HUDEP-2 (cell line): Measurements from ENCODE around the gene CNN2.
A peak's percentile ranks its signal among the peaks of the same experiment; 100 is the strongest.

Experiments
- DNase-seq, 76 experiments: peaks; one replicate each; lab custom pipeline; 2025; ENCODE audit not compliant: unreplicated experiment in 76 of 76; lab: John Stamatoyannopoulos, UW

The CNN2 gene

DNA sequence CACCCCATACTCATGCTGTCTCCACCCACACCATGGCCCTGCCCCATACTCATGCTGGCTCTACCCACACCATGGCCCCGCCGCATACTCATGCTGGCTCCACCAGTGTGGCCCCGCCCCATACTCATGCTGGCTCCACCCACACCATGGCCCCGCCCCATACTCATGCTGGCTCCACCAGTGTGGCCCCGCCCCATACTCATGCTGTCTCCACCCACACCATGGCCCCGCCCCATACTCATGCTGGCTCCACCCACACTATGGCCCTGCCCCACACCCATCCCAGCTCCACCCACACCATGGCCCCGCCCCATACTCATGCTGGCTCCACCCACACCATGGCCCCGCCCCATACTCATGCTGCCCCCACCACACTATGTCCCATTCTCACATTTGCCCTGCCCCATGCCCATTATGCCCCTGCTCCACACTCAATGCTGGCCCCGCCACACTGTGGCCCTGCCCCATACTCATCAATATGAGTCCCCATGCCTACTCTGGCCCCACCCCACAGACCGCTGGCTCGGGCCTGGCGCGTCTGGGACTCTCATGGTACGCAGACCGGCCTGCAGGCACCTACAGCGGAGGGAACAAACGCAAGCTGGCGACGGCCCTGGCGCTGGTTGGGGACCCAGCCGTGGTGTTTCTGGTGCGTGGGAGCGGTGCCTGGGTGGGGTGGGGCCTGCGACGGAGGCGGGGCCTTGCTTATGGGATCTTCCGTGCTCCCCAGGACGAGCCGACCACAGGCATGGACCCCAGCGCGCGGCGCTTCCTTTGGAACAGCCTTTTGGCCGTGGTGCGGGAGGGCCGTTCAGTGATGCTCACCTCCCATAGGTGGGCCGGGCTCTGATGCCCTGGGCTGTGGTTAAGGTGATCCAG lies 36.9 kb downstream of the CNN2 start:
- DNase-seq, result peak in 59 of 76 experiments; percentile 21 to 90 (median 73)

DNA sequence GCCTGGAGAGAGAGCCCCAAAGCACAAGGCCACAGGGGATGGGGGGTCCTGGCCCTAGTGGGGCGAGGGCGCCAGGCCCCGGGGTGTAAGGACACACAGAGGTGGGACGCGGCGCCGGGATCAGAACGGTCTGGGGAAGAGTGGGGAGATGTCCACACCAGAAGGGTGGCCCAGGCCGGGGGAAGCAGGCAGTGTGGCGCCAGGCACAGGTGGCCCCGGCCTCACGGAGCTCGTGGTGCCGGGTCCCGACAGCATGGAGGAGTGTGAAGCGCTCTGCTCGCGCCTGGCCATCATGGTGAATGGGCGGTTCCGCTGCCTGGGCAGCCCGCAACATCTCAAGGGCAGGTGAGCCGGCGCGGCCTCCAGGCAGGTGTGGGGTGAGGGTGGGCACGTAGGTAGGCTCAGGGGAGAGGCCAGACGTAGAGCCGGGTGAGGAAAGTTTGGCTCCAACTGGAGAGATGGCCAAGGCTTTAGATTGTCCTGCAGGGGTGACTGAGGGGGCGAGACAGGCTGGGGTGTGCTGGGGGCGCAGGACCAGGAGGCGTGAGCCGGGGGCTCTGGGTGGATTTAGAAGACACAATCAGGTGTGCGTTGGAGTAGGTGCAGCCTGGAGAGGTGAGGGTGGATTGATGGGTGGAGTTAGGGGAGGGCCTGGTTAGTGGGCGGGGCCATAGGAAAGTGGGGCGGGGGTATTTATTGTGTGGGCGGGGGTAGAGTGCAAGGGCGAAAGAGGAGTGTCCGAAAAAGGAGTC lies 37.7 kb downstream of the CNN2 start:
- DNase-seq, result peak in 1 of 76 experiments; percentile 42

DNA sequence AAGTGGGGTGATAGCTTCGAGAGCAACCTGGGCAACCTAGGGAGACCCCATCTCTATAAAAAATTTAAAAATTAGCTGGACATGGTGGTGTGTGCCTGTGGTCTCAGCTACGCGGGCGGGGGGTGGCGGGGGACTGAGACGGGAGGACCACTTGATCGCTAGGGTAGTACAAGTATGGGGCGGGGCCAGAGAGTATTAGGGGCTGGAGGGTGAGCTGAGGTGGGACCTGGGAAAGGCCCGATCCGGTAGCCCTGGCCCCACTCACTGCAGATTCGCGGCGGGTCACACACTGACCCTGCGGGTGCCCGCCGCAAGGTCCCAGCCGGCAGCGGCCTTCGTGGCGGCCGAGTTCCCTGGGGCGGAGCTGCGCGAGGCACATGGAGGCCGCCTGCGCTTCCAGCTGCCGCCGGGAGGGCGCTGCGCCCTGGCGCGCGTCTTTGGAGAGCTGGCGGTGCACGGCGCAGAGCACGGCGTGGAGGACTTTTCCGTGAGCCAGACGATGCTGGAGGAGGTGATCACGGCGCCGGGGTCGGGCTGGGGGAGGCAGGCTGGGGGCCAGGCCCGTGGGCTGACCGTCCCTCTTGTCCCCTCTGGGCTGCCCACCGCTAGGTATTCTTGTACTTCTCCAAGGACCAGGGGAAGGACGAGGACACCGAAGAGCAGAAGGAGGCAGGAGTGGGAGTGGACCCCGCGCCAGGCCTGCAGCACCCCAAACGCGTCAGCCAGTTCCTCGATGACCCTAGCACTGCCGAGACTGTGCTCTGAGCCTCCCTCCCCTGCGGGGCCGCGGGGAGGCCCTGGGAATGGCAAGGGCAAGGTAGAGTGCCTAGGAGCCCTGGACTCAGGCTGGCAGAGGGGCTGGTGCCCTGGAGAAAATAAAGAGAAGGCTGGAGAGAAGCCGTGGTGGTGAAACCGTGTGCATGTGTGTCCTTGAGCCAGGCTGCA lies 38.5 kb downstream of the CNN2 start:
- peak in 58 of 76 experiments; percentile 26 to 83 (median 65) for DNase-seq

DNA sequence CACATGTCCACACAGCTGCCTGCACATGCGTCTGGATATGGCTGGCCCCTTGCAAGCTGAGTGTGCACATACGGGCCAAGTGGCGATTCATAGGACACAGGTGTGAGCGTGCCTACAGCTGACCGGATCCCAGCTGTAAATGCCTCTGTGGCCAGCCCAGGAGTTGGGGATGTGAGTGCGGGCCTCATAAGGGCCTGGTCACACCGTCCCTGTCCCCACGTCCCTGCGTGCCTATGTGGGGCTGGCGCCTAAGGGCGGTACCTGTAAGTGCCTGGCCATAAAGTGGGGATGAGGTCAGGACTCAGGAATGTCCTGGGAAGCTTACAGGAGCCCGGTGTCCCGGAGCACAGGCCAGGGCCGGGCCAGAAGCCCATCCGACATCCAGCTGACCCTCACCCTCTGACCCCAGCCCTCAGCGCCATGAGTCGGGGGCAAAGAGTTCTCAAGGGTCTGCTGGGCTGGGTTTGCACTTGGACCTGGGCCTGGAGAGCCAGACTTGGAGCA lies 39.2 kb downstream of the CNN2 start:
- DNase-seq, result peak in 1 of 76 experiments; percentile 41

DNA sequence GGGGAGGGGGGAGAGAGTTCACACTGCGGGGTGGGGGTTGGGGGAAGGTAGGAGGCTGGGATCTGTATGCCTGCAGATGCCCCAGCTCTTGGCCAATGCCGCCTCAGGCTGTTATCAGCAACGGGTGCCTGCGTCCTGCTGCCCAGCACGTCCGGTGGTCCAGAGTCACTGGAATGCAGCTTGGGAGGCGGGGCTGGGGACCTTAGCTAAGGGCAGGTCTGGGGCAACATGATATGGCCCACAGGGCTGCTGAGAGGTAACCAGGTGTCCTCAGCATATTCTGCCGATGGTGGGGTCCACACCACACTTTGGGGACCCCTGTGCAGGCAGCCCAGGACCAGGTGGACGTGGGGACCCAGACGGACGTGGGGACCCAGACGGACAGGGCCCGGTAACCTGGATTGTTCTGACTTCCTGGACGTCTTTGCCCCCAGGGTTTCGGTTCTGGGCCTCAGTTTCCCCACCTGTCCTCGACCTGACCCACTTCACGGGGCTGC lies 39.9 kb downstream of the CNN2 start:
- DNase-seq, result no peak

DNA sequence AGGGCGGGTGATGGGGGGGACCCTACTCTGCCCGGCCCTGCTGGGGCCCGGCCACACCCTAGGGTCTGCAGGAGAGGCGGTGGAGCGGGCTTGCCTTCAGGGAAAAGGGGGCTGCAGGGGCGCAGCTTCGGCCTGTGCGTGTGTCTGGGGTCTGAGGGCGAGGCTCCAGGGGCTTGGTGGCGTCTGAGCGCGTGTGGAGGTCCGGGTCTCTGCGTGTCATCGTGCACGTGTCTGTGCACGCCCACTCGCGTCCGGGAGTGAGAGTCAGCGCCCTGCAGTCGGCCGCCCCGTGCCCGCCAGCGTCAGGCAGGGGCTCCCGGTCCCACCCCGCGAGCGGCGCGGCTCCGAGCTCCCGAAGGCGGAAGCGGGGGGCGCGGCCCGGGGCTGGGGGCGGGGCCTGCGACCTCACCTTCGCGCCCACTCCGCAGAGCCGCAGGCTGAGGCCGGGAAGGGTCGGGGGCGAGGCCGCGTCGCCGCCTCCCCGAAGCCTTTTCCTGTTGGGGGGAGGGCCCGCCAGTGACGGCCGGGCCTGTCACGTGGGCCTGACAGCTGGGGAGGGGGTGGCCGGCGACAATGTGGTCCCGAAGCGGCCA lies 40.4 kb downstream of the CNN2 start, which contains the start of gene ARHGAP45:
TSS of gene ARHGAP45 (plus strand) at position 420 of the 593 bp plus-strand sequence. CDS start 239 bp downstream, outside the sequence.
- peak in 15 of 76 experiments; percentile 21 to 54 (median 35) for DNase-seq

DNA sequence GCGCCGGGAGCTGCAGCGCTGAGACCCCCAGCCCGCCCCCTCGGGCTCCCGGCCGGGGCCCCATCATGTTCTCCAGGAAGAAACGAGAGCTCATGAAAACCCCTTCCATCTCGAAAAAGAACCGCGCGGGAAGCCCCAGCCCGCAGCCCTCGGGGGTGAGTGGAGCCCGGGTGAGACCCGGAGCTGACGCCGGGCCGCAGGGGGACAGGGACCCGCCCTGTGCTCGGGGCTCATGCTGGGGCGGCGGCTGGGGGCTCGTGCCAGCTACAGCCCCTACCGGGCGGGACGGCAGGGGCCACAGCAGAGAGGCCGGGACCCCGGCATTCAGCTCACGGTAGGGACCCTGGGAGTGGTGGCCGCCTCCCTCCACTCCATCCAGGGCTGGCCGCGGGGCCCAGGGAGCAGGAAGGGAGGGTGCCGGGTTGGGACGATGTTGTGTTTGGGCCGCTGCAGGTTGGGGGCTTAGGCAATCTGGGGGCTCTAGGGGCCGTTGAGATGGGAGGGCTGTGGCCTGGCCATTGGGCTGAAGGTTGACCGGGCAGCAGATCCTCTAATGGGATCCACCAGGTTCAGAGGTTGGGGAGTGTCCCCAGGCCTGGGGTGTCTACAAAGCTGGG lies 41.0 kb downstream of the CNN2 start:
- peak in 1 of 76 experiments; percentile 20 for DNase-seq

DNA sequence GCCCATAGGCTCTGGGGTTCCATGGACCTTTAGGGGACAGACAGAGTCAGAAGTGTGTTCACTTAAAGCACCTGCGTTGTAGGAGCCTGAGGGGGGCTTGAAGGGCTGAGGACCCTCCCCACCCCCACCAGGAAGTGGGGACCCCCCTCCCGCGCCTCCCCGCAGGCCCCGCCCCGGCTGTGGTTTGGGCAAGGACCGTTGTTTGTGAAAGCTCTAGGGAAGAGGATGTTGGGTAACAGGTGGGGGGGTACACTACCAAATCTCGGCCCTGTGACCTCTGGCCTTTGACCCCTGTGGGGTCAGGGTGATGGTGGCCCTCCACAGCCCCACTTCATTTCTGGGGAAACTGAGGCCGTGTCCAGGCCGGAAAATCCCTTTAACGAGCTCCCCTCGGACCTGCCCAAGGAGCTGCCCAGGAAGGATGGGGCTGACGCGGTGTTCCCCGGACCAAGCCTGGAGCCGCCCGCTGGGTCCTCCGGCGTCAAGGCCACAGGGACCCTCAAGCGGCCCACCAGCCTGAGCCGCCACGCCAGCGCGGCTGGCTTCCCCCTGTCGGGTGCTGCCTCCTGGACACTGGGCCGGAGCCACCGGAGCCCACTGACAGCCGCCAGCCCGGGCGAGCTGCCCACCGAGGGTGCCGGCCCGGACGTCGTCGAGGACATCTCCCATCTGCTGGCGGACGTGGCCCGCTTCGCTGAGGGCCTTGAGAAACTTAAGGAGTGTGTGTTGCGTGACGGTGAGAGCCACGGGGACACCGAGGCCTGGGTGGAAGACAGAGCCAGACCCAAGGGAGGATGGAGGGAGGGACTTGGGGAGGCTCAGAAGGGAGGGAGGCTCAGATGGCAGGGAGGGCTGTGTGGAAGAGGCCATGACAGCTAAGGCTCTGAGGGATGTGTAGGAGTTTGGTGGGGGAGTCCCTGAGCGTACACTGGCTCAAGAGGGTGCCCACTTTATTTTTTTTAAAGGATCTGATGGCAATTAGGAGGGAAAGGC lies 41.9 kb downstream of the CNN2 start:
- DNase-seq, result peak in 1 of 76 experiments; percentile 28

DNA sequence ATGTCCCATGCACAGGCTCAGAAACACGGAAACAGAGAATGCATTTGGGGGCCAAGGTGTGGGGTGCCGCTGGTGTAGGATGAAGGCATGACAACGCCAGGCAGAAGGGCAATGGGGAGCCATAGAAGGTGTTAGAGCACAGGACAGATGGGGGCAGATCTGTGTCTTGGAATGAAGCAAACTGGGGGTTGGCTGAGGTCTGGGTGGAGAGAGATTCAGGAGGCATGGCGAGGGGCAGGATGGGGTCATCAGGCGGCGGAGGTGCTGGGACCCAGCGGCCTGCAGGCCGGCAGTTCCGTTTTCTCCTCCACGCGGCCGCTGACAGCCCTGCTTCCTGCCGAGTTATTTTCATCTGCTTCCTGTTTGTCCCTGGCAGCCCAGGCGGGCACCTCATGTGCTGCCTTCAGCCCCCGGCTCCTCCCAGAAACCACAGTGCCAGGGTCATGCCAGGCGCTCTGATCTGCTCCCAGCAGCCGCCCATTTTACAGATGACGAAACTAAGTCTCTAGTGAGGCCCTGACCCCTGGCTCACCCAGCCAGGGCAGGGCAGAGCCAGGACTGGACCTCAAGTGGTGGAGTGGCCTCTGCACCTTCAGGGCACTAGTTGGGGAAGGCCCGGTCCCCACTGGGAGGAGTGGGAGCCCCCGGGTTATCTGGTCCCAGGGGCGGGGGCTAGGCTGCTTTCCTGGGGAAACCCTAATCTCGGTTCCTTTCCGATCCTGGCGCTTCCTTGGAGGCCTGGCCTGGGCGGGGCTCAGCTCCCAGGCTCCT lies 42.8 kb downstream of the CNN2 start:
- DNase-seq, result peak in 51 of 76 experiments; percentile 12 to 84 (median 58)

DNA sequence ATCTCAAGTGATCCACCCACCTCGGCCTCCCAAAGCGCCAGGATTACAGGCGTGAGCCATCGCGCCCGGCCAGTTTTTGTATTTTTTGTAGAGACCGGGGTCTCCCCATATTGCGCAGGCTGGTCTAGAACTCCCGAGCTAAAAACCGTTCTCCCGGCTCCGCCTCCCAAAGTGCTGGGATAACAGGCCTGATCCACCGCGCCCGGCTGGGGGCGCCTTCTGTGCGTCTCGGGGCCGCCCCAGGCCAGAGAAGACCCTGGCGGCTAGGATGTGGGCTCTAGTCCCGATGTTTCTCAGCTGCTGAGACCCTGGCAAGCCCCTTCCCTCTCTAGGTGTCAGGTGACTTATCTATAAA lies 44.1 kb downstream of the CNN2 start:
- no peak for DNase-seq

DNA sequence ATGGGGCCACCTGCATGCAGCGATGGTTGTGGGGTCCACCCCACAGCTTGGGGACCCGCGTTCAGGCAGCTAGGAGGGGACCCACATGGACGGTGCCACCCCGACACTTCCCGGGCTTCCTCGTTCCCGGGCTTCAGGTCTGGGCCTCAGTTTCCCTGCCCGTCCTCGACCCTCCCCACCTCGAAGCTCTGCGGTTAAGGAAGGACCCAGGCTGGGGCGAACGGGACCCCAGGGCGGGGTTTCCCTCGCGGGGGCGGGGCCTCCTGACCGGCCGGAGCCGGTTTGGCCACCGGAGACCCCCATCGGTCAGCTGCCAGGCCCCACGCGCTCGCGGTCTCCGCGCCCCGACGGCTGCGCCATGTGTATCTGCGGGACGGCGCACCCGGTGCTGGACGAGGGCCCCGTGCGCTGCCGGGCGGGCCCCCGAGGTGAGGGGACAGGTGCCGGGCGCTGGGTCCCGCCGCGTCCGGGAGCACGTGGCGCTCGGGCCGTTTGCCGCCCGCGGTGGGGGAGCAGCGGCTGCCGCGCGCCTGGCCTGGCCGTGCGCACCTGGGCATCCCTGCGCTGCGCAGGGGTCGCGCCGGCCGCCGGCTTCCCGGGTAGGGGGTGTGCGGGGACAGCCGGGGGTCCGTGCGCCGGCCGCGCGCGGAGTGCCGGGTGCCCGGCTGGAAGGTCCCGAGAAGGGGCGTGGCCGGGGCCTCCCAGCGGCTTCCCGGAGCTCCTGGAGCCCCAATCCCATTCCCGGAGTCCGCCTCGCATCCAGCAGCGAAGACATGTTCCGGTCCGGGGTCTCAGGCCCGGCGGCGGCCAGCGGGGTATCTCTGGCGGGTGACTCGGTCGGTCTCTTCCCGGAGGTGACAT lies 44.8 kb downstream of the CNN2 start:
- DNase-seq, result no peak

DNA sequence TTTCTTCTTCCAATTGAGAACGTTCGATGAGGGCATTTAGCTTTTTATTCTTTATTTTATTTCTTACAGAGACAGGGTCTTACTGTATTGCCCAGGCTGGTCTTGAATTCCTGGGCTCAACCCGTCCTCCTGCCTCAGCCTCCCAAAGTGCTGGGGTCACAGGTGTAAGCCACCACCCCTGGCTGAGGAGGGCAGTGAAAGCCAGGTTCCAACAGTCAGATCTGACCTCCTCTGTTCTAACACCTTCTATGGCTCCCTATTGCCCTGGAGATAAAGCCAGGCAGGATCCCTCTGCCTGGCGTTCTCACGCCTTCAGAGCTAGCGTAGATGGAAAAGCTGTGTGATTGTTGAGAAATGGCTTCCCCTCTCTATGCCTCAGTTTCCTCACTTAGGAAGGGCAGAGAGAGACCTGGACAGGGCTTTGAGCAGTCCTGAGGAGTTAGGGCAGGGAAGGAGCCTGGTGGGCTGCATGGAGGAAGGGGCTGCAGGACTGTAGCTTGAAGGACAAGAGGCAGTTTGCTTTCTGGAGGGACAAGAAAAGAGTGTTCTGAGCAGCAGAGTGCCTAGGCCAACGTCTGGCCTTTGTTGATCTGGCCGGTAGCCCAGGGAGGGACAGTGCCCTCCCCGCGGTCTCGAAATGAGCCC lies 46.1 kb downstream of the CNN2 start:
- peak in 1 of 76 experiments; percentile 23 for DNase-seq

DNA sequence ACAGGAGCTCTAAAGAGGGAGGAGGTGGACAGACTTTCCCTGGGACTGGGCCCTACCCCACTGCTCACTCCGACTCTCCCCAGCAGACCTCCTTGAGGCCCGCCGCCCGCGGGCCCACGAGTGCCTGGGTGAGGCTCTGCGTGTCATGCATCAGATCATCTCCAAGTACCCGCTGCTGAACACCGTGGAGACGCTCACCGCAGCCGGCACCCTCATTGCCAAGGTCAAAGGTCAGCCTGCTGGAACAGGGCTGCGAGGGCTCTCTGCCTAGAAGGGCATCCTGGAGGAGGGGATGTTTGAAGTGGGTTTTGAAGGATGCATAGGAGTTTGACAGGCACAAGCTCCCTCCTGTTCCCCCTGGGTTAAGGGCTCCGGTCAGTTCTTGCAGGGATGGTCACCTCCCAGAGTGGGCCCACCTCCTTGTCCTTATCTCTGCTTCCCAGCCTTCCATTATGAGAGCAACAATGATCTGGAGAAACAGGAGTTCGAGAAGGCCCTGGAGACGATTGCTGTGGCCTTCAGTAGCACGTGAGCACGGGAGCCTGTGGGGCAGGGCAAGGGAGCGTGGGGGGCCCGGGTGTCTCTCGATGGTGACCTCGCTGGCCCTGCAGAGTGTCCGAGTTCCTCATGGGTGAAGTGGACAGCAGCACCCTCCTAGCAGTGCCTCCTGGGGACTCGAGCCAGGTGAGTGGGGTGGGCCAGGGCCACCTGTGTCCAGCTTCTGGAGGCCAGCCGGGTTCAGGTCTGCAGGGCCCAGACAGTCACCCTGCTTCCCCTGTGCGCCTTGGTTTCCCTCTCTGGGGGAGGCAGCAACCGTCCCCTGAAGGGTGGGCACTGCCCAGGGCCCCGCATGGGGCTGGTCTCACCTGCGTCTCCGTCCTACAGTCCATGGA lies 46.9 kb downstream of the CNN2 start:
- DNase-seq, result peak in 17 of 76 experiments; percentile 8 to 59 (median 43)

DNA sequence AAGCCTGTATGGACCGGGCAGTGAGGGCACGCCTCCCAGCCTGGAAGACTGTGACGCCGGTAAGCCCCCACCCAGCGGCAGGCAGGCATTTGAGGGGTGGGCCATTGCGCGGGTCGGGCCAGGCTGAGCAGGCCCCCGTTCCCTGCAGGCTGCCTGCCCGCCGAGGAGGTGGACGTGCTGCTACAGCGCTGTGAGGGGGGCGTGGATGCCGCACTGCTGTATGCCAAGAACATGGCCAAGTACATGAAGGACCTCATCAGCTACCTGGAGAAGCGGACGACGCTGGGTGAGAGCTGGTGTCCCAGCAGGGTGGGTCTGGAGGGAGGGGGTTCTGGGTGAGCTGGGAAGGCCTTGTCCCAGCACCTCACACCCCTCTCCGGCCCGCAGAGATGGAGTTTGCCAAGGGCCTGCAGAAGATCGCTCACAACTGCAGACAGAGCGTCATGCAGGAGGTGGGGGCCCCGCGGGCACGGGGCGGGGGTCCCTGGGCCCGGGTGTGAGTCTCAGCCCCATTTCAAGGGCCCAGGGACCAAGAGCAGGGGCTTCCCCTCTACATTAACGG lies 47.6 kb downstream of the CNN2 start:
- no peak for DNase-seq
